ENCODE data around the gene RTN4R. TPM values are rescaled to one million over a fixed set of nuclear protein-coding genes. Genes with fewer than 3 reads are reported as not detected.
A peak's percentile ranks its signal among the peaks of the same experiment; 100 is the strongest.
"Not testable (repeated sequence)": the region's sequence is repeated elsewhere in the genome, so short reads cannot be mapped to it uniquely, and the experiment has no call there.

Gene RTN4R
- total RNA-seq, 1 donor, result 8.9 TPM

DNA sequence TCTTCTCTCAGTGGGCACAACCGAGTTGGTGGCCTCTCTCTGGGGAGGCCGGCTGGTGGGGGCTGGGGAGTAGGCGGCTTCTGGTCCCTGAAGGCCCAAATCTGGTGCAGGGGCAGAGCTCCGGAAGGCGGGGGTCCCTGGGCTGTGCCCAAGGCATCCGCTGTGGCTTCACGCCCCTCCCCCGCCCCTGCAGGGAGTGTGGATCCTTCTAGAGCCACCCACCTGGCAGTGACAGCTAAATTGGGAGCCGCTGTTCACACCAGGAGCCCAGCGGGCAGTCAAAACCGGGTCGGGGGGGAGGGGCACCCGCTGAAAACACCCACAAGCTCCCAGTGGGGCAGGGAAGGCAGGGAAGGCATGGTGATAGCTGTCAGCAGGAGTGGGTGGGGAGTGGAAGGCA is 4.6 kb upstream of the RTN4R start:
- no peak for DNase-seq (ENCODE audit: low read depth in 2 of 3, low spot score in 2 of 3)

DNA sequence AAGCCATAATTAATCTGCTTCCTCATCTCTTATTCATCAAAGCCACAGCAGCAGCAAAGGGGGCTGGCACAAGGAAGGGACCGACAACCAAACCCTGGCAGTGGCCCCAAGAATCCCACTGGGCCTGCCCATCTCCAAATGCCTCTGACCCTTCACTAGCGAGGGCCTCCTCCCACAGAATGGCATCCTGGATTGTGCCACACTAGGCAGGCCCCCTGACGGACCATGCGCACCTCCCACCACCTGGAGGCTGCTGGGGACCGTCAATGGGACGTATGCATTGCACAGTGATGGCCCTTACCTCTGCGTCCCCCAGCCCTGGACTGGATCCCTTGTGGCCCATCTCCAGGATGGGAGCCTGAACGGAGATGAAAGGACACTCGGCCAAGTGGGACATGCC is 4.1 kb upstream of the RTN4R start:
- no peak for DNase-seq (ENCODE audit: low read depth in 2 of 3, low spot score in 2 of 3)

DNA sequence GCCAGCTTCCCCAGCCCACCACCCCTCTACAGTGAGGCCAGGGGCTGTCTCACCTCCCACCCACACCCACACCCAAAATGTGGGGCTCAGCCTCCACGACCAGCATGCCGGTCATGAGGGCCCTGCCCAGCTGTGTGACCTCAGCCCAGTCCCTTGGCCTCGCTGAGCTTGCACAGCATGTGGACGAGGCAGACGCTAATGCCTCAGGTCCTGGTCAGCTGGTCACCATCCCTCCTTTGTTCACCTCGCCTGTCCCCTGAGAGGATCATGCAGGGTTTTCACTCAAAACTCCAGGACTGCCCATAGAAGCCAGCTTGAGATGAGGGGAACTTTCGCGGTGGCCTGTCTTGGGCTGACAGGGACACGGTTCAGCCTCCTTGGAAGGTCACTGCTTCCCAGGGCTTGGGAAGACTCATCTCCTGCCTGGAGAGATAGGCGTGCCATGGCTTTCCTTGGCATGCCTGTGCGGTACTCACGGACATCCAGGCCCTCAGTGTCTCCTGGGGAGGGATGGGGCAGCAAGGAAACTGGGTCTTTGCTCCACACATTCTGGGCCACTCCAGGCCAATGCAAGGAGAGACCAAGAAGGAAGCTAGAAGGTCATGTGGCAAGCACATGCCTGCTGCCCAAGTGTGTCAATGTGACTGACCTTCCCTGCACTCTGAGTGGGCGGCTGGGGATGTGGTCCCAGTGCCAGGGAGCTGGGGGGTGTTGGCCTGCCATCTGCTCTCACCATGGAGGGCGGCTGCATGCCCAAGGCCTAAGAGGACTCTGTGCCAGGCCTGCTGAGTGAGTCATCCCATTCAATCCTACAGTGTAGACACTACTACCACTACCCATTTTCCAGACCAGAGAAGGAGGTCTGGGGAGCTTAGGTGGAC is 3.2 kb upstream of the RTN4R start:
- no peak for DNase-seq (ENCODE audit: low read depth in 2 of 3, low spot score in 2 of 3)

DNA sequence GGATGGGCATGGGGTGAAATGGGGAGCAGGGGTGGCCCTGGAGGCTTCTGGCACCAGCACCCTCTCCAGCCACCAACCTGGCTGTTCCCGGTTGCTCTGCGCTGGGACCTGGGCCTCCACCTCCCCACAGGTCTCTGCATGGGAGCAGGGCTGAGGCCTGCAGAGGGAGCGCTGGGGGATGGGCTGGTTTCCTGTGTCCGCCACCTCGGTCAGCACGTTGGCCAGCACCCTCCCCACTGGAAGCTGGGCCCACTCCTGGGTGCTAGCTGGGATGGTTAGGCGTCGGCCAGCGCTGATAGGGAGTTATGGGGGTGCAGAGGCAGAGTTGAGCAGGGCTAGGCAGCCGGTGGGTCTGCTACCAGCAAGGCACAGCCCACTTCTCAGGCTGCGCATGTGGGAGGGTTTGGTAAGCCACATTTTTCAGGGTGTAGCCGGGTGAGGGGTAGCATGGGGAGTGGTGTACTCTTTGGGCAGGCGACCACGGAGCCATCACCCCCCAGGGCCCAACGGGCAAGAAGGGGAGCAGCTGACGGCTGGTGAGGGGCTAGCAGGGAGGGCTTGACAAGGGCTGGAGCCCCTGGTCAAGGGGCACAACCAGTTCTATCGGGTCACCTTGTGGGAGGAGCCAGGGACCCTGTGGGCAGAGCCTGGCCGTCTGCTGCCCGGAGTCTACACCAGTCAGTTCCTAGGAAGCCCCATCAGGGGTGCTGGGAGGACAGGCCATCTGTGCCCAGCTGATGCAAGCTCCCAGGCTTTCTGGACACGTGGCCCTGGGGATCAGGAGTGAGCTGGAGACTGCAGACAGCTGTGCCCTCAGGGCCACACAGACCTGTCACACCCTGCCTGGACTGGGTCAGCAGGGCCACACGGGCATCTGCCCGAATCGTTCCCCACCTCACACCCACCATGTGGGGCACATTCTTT is 2.3 kb upstream of the RTN4R start:
- DNase-seq (ENCODE audit: low read depth in 2 of 3, low spot score in 2 of 3), result not testable (repeated sequence)

DNA sequence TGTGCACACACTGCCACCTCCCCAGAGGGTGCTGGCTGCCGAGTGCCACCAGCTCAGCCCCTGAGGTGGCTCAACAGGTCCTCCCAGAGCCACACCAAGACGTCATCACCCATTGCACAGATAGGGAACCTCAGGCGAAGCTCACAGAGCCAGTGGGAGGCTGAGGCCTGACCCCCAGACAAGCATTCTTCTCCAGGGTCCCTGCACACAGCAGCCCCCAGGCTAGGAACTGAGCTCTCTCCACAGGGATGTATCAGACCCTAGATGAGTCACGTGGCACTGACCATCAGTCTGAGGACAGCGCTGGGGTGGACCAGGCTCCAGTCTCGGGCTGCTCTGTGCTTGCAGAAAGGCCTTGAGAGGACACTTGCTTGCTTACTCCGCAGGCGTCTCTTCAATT is 1.6 kb upstream of the RTN4R start:
- DNase-seq (ENCODE audit: low read depth in 2 of 3, low spot score in 2 of 3), result not testable (repeated sequence)

DNA sequence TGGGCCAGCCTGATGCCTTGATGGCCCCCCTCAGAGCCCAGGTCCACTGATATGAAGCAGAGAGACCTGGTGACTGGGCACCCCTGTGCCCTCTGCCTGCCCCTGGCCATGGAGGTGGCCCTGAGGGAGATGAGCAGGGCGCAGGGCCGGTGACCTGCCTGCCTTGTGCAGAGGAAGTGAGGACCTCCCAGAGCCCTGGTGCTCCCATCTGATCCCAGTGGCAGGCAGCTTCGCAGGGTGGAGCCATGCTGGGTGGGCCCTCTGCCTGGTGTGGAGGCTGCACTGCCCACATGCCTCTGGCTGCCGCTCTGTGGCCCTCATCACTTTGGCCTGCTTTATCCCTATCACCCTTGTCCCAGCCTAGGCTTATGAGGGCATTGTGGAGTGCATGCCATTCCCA is 1.1 kb upstream of the RTN4R start:
- DNase-seq (ENCODE audit: low read depth in 2 of 3, low spot score in 2 of 3), result not testable (repeated sequence)

DNA sequence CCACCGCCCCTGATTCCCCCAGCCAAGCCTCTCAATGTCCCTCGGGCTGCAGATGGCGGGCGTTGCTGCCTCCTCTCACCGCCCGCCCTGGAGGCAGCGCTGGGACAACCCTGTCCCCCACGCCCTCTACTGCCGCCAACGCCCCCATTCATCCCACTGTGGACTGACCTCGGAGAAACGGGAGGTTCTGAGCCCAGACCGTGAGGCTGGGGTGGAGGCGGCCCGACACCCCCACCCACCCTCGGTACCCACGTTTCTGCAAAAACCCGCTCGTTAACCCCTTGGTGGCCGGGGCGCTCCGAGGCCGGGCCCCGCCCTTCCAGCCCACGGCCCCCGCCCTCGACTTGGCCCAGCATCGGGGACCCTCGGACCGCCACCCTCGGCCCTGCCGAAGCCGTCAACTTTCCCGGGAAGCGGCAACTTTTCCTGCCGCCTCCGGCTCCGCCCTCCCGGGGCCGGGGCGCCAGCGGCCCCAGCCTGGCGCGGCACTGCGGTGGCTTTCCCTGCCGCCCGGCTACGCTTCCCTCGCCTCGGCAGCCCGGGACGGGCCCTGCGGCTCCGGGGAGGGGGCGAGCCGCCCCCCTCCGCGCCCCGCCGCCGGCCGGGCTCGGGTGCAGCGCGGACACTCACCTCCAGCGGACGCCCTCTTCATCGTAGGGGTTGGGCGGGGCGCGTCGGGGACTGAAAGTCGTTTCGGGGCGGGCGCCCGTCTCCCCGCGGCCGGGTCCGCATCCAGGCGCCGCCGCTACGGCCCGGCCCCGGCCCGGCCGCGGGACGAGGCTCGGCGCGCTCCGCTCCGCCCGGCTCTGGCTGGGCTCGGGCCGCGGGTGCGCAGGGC is 458 bp downstream of the RTN4R start:
- DNase-seq (ENCODE audit: low read depth in 2 of 3, low spot score in 2 of 3), result peak in 2 of 3 donors; percentile 18 to 27

DNA sequence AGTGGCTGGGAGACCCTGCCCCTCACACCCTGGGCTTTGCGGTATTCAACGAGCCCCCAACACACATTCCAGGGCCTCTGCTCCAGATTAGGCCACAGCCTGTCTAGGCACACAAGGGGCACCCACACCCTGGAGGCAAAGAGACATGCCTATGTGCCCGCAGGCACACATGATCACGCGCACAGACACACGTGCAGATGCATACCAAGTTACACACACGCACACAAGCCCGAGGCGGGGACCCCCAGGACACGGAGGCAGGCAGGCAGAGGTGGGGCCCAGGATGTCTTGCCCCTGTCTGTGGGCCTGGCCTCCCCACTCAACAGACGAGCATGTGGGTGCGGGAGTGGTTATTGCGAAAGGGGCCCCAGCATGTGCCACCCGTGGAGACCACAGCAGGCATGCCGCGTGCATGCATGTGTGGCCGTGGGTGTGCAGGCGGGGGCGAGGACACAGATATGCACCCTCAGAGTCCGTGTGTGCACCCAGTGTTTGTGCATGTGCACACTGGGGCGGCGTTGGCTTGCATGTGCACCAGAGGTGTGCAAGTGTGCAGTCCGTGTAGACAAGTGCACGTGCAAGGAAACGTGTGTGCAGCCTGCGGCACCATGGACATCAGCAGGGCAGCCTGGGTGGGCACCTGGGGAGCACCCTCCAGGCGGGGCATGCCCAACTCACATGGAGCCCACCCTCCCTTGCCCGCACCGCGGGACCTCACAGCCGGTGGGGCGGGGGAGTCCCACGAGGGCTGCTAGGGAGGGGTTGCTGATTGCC is 1.3 kb downstream of the RTN4R start:
- not testable (repeated sequence) for DNase-seq (ENCODE audit: low read depth in 2 of 3, low spot score in 2 of 3)

DNA sequence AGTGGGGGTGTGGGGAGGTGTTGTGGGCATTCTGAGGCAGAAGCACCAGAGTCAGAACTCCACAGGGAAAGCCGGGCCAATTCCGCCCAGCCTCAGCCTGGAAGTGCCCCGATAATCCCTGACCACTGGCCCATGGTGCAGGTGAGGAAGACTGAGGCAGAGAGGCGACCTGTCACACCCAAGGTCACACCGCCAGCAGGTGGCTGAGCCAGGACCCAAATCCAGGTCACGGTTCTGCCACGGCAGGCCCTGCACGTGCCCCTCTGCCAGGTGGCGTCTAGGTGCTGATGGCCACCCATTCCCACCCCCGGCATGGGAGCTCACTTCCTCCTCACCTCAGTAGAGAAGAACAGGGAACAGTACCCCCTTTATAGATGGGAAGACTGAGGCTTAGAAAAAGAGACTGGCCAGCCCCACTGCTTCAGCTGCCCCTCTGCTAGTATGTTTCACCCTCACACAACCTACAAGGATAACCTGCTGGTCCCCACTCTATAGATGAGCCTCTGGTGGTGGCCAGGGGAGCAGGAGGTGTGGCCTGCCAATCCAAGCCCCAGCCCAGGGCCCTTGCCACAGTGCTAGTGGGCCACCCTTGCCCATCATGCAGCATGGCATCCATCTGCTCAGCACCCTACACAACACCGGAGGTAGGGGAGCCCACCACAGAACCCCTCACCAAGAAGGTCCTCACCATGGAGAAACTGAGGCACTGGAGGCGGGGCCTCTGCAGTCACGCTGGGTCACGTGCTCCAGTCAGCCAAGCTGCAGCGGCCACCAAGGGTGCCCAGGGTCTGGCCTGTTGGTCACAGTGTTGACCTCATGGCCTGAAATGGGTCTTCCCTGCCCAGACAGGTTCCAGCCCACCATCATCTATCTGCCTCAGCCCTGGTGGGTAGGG is 2.1 kb downstream of the RTN4R start:
- DNase-seq (ENCODE audit: low read depth in 2 of 3, low spot score in 2 of 3), result not testable (repeated sequence)

DNA sequence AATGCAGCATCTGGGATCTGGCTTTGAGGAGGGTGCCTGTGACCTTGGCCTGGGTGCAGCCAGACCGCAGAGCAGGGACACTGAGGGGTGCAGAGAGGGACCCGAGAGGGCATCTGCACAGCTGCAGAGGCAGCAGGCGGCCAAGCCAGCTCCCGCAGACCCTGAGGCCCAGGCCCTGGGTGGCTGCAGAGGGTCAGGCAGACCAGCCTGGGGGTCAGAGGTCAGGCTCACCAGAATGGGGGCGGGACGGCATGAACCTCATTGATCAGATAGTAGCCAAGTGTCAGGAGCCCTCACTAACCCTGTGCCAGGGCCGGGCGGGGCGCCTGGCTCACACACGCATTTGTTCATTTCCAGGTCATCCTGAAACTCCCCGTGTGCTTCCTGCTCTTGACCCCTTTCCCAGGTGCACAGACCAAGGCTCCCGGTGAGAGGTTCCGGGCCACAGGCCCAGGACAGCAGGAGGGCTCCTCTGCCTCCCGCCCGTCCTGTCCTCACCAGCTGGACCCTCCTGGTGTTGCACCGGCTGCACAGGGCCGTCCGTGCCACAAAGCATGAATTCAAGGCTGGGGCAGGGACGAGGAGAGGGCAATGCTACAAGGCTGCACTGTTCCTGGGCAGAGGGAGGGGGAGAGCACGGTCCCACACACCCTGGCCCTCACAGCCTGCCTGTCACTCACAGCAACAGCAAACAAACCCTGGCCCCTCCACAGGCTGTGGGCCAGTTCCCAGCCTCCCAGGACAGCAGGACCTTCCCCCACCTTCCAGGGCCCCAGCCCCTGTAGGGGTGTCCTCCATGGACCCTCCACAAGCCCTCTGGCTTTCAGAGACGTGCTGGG is 3.3 kb downstream of the RTN4R start:
- no peak for DNase-seq (ENCODE audit: low read depth in 2 of 3, low spot score in 2 of 3)

DNA sequence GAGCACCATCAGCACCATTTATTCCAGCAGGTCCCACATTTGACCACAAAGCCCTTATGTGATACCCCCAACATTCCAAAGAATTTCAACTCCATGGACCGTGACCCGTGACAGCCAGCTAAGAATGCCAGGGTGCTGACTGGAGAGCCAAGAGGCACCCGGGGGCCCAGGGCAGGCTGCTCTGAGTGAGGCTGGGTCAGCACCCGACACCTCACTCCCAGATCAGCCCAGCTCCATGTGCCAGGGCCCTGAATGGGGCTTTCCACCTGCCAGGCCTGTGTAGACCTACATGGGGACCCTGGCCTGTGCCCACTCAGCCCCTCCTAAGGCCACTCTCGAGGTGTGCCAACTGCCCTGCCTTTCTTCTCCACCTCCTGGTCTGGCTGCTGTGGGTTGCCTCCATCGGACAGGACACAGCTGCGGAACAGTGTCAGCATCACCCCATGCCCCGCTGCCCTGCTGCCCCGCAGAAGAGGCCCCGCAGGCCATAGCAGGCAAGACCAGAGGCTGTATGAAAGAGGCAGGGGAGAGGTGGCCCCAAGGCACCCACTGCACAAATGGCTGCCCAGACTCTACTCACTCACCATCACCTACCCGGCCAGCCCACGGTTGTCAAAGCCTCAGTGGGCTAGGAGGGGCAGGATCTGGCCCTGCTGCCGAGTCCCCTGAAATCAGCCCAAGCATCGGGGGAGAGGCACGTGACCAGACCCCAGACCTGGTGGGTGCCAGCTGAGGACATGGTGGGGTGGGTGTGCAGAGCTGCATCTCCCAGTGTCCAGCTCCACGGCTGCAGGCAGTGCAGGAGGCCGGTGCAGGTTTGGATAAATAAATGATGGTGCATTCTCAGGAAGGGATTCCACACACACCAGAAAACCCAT is 4.5 kb downstream of the RTN4R start:
- not testable (repeated sequence) for DNase-seq (ENCODE audit: low read depth in 2 of 3, low spot score in 2 of 3)

DNA sequence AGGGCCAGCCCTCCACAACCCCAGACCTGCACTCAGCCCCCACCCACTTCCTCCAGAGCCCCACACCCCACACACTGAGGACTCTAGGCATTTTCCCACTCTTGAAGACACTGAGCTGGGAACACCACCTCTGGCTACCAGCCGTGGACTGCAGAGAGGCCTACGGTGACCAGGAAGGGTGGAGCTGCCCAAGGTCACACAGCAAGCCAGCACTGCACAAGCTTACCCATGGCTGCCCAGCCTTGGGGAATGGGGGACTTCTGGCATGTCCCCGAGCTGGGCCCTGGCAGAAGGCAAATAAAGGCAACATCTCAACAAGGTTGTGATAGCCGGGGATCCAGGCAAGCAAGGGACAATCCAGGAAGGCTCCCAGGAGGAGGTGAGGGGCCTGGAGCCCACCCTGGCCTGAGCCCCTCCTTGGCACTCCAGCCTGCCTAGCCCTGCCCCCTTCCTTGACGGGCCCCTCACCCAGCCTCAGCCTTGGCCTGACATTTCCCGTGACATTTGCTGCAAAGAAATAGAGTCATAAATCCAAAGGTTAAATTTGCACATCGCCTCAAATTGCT is 5.5 kb downstream of the RTN4R start:
- no peak for DNase-seq (ENCODE audit: low read depth in 2 of 3, low spot score in 2 of 3)

DNA sequence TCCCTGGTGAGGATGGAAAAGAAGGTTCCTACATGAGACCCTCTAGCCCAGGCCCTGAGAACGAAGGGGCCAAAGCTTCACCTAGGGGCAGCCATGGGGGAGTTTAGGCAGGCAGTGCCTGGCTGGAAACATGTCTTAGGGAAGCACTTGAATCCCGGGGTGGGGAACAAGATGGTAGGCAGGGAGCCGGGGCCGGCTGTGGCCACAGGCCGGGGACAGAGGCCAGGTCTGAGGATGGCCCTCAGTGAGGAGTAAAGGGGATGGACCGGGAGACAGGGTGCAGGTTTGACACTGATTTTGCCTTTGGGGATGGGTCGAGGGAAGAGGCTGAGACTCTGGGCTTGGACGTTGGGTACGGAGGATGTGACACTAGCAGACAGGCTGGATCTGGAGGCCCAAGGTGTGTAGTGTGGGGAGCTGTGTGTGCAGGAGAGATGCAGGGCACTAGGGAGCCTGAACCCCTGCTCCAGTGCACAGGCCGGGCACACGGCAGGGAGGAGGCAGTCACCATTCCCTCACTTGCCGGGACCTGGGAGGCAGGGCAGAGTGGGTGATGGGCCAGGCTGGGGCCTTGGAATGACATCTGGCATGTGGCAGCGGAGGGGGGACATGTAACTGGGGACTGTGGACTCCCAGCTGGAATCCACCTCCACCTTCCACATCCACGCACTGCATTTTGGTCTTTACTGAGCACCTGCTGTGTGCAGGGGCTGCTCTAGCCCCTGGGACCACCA is 6.1 kb downstream of the RTN4R start:
- no peak for DNase-seq (ENCODE audit: low read depth in 2 of 3, low spot score in 2 of 3)

DNA sequence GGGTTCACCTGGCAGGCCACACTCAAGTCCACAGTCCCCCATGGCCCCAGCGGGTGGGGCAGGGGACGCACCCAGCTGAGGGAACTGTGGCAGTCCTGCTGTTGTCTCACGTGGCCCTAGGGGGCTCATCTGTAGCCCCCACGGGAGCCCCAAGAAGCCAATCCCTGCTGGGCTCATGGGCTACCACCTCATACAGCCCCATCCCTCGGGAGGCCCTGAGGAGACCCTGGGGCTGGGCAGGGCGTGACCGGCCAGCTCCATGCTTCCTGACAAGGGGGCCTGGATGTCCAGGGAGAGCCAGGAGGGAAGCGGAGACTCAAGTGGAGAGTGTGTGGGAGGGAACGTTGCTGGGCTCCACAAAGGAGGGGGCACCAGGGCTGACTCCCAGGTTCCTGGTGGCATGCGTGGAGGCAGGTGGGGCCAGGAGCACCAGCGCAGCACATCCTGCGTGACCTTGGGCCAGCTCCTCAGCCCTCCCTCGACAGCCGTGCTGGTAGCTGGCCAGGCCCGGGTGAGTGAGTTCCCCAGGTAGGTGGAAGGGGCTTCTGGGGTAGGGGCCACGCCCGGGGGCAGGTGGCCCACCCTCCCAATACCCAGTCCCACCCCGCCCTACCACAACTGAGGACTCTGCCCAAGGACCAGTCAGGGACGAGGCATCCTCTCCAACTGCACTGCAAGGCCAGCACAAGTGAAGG is 7.9 kb downstream of the RTN4R start:
- DNase-seq (ENCODE audit: low read depth in 2 of 3, low spot score in 2 of 3), result no peak

DNA sequence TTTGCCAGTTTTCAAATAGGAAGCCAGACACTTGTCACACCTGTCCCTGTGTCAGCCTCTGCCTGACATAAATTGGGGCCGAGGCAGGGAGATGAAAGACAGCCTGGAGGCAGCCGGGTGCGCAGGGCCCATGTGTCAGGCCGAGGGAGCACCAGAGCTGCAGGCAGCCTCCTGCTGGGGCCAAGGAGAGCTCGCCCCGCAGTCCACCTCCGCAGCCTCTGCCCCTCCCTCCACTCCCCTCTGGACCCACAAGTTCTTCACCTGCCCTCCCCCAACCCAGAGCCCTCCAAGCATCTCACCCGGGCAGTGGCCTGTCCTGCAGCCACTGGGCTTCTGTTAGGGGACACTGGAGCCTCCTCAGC is 8.8 kb downstream of the RTN4R start:
- DNase-seq (ENCODE audit: low read depth in 2 of 3, low spot score in 2 of 3), result no peak

All from hematopoietic multipotent progenitor cell (in vitro differentiated cells).